RWPE2 (cell line): ENCODE data around the gene DGKD.

ENCODE experiments used
- ATAC-seq: fragments of 200-7000 bp; cut with Tn5 transposase; 3 replicates; pipeline ENCODE4 v1.9.1; 2021; ENCODE audit warnings: low read depth
- DNase-seq: peaks from one replicate; pipeline ENCODE4 v3.0.0-alpha.2; 2020; ENCODE audit warnings: low spot score
- H3K27ac ChIP-seq: fragments of 450-650 bp; 2 replicates; pipeline ENCODE4 v1.5.1; 2017; ENCODE audit warnings: mild to moderate bottlenecking; ENCODE audit not compliant: poor library complexity, severe bottlenecking
- H3K27me3 ChIP-seq: fragments of 250-450 bp; sonication (Bioruptor Pico); 2 replicates; pipeline ENCODE4 v1.5.1; 2021; ENCODE audit warnings: mild to moderate bottlenecking, moderate library complexity; ENCODE audit not compliant: insufficient read depth, poor library complexity, severe bottlenecking
- H3K36me3 ChIP-seq: fragments of 250-450 bp; sonication (Bioruptor Pico); 2 replicates; pipeline ENCODE4 v1.5.1; 2020; ENCODE audit warnings: low read depth, mild to moderate bottlenecking, moderate library complexity
- H3K4me1 ChIP-seq: fragments of 250-450 bp; sonication (Bioruptor Pico); 2 replicates; pipeline ENCODE4 v1.5.1; 2021; ENCODE audit warnings: mild to moderate bottlenecking, moderate library complexity; ENCODE audit not compliant: insufficient read depth, poor library complexity, severe bottlenecking
- H3K4me3 ChIP-seq: fragments of 250-450 bp; sonication (Bioruptor Pico); 2 replicates; pipeline ENCODE4 v1.5.1; 2021; ENCODE audit warnings: mild to moderate bottlenecking, moderate library complexity; ENCODE audit not compliant: severe bottlenecking
- H3K9me3 ChIP-seq: fragments of 250-450 bp; sonication (Bioruptor Pico); 2 replicates; pipeline ENCODE4 v1.5.1; 2021; ENCODE audit warnings: mild to moderate bottlenecking, moderate library complexity; ENCODE audit not compliant: severe bottlenecking
- CTCF ChIP-seq: fragments of 450-650 bp; IDR thresholded peaks from one replicate; pipeline ENCODE4 v1.5.1; 2017; ENCODE audit warnings: mild to moderate bottlenecking, moderate library complexity; ENCODE audit not compliant: poor library complexity, severe bottlenecking

DGKD gene

DNA sequence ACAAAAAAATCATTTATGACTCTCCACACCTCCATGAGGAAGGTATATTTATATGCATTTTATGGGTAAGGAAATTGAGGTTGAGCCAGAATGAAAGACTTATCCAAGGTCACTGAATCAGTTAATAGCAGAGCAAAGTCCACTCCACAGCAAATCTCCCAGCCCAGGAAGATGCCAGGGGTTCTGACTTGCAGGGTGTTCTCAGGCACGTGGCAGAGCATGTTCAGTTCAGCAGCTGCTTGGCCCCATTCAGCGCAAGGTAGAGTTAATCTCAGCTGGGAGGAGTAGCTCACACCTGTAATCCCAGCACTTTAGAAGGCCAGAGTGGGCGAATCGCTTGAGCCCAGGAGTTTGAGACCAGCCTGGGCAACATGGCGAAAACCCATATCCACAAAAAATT, 17.8 kb upstream of the DGKD start:
- ATAC-seq: no peak
- H3K4me3 ChIP-seq: no peak overlapping the region
- no peak for DNase-seq
- TF ChIP-seq CTCF: no peak
- no peaks in the 10 kb centered on the region for H3K36me3 ChIP-seq
- no peaks in the 10 kb centered on the region for H3K4me1 ChIP-seq
- H3K27ac ChIP-seq: no peak overlapping the region
- no peaks in the 10 kb centered on the region for H3K9me3 ChIP-seq
- H3K27me3 ChIP-seq: no peaks in the 10 kb centered on the region

DNA sequence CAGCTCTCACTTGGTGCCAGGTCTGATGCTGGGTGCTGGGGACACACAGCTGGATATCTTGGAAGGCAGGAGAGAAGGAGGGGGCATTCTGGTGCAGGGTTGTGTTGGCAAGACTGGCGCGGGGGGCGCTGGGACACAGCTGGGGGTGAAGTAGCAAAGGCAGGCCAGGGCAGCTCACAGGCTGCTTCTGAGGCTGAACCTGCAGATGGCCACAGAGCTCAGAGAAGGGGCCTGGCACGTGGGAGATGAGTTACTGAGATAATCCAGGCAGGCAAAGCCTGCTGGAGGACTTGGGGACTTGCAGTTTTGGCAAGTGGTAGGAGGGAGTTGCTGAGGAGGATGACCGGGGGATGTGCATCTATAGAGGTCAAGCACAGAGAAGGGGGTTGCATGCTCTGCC, 16.2 kb upstream of the DGKD start:
- TF ChIP-seq CTCF: no peak
- Histone ChIP-seq H3K27me3 (no peaks in the 10 kb centered on the region), H3K4me3 (no peak overlapping the region), H3K27ac (no peak overlapping the region), H3K4me1 (no peaks in the 10 kb centered on the region), H3K36me3 (no peaks in the 10 kb centered on the region), H3K9me3 (no peaks in the 10 kb centered on the region)
- ATAC-seq (no peak), DNase-seq (no peak)

GRCh38 chr2:233338812-233339368, 15.4 kb upstream of the DGKD start:
- no peak for DNase-seq
- no peaks in the 10 kb centered on the region for H3K4me1 ChIP-seq
- no peak overlapping the region for H3K4me3 ChIP-seq
- no peaks in the 10 kb centered on the region for H3K9me3 ChIP-seq
- H3K36me3 ChIP-seq: no peaks in the 10 kb centered on the region
- H3K27me3 ChIP-seq: no peaks in the 10 kb centered on the region
- H3K27ac ChIP-seq: no peak overlapping the region
- TF ChIP-seq CTCF: no peak
- ATAC-seq: no peak

GRCh38 chr2:233339427-233339826, 14.9 kb upstream of the DGKD start:
- no peaks in the 10 kb centered on the region for H3K9me3 ChIP-seq
- DNase-seq: no peak

More at GRCh38 chr2:233339427-233339826, 14.9 kb upstream of the DGKD start:
- no peak for TF ChIP-seq CTCF
- H3K27ac ChIP-seq: no peak overlapping the region
- ATAC-seq: no peak
- H3K27me3 ChIP-seq: no peaks in the 10 kb centered on the region
- H3K36me3 ChIP-seq: no peaks in the 10 kb centered on the region
- no peak overlapping the region for H3K4me3 ChIP-seq
- no peaks in the 10 kb centered on the region for H3K4me1 ChIP-seq
